HEK293 (cell line): ENCODE data around the gene SCFD2.

ENCODE experiments used
- CTCF ChIA-PET: fragments of 350-600 bp; formaldehyde crosslinking; extraction: SDS; loops from one replicate; lab custom pipeline; 2021; ENCODE audit warnings: antibody characterized with exemption; lab: Yijun Ruan, JAX
- POLR2A ChIA-PET: fragments of 300-600 bp; formaldehyde crosslinking; extraction: SDS; loops from one replicate; lab custom pipeline; 2020; ENCODE audit warnings: antibody characterized with exemption, inconsistent platforms; lab: Yijun Ruan, JAX
- H3K27ac ChIP-seq: fragments of 200-500 bp; sonication (Bioruptor generic); 2 replicates; pipeline ENCODE4 v1.5.1; 2014; ENCODE audit warnings: low read depth, low read length, control low read depth, inconsistent platforms; ENCODE audit errors: extremely low read depth
- H3K36me3 ChIP-seq, 2 experiments: fragments of 200-500 bp in 1 of 2; sonication (Bioruptor generic) in 1 of 2; 1 replicate in 1 of 2; 2 replicates in 1 of 2; pipeline ENCODE4 v1.5.1; 2014 to 2017; ENCODE audit warnings: inconsistent platforms in 2 of 2, low read length in 2 of 2; ENCODE audit not compliant: control insufficient read depth in 2 of 2, insufficient read depth in 1 of 2
- H3K4me1 ChIP-seq: fragments of 200-500 bp; sonication (Bioruptor generic); 2 replicates; pipeline ENCODE4 v1.5.1; 2014; ENCODE audit warnings: mild to moderate bottlenecking, low read length, inconsistent platforms; ENCODE audit not compliant: control insufficient read depth, insufficient read depth
- H3K4me3 ChIP-seq: 2 replicates; pipeline ENCODE4 v1.5.1; 2011; ENCODE audit warnings: low read depth, mild to moderate bottlenecking, control low read depth, low read length, moderate library complexity
- H3K9me3 ChIP-seq: fragments of 200-500 bp; sonication (Bioruptor generic); 2 replicates; pipeline ENCODE4 v1.5.1; 2014; ENCODE audit warnings: low read depth, low read length, inconsistent platforms; ENCODE audit not compliant: control insufficient read depth, insufficient read depth
- BCL11A ChIP-seq: fragments of 450-650 bp; formaldehyde crosslinking; IDR thresholded peaks from 2 replicates; pipeline ENCODE4 v1.5.1; 2016; ENCODE audit warnings: low read depth, missing biosample characterization, missing genetic modification characterization
- BCL11B ChIP-seq: fragments of 450-650 bp; formaldehyde crosslinking; IDR thresholded peaks from 2 replicates; pipeline ENCODE4 v1.5.1; 2016; ENCODE audit warnings: low read depth, missing biosample characterization, missing genetic modification characterization
- BCL6B ChIP-seq: fragments of 450-650 bp; formaldehyde crosslinking; IDR thresholded peaks from 2 replicates; pipeline ENCODE4 v1.5.1; 2017; ENCODE audit warnings: missing biosample characterization, missing genetic modification characterization
- EGR2 ChIP-seq: fragments of 450-650 bp; formaldehyde crosslinking; IDR thresholded peaks from 2 replicates; pipeline ENCODE4 v1.5.1; 2016; ENCODE audit warnings: low read depth, missing biosample characterization, missing genetic modification characterization
- FEZF1 ChIP-seq: fragments of 450-650 bp; formaldehyde crosslinking; IDR thresholded peaks from 2 replicates; pipeline ENCODE4 v1.5.1; 2016; ENCODE audit warnings: missing biosample characterization, missing genetic modification characterization
- GLI2 ChIP-seq: fragments of 450-650 bp; formaldehyde crosslinking; IDR thresholded peaks from 2 replicates; pipeline ENCODE4; 2017; ENCODE audit warnings: missing biosample characterization, missing genetic modification characterization, low read depth, borderline replicate concordance
- PBX3 ChIP-seq: sonication (generic); formaldehyde crosslinking; IDR thresholded peaks from 2 replicates; pipeline ENCODE4 v1.8.1; 2022; ENCODE audit warnings: mild to moderate bottlenecking, moderate library complexity, missing genetic modification reagents
- REPIN1 ChIP-seq: fragments of 450-650 bp; formaldehyde crosslinking; IDR thresholded peaks from 2 replicates; pipeline ENCODE4 v1.5.1; 2017; ENCODE audit warnings: missing biosample characterization, missing genetic modification characterization, low read depth
- SETDB1 ChIP-seq: IDR thresholded peaks from one replicate; pipeline ENCODE4 v1.6.1; 2017; ENCODE audit warnings: mild to moderate bottlenecking, low read length, moderate library complexity, mixed read lengths; ENCODE audit not compliant: insufficient read length
- SP3 ChIP-seq: fragments of 450-650 bp; formaldehyde crosslinking; IDR thresholded peaks from 2 replicates; pipeline ENCODE4 v1.5.1; 2016; ENCODE audit warnings: missing biosample characterization, missing genetic modification characterization
- ZBTB21 ChIP-seq: fragments of 450-650 bp; formaldehyde crosslinking; IDR thresholded peaks from 2 replicates; pipeline ENCODE4 v1.5.1; 2017; ENCODE audit warnings: missing biosample characterization, missing genetic modification characterization
- ZBTB44 ChIP-seq: fragments of 450-650 bp; IDR thresholded peaks from 2 replicates; pipeline ENCODE4 v1.5.1; 2018; ENCODE audit warnings: missing biosample characterization, mild to moderate bottlenecking, missing genetic modification characterization
- ZBTB8A ChIP-seq: fragments of 450-650 bp; formaldehyde crosslinking; IDR thresholded peaks from 2 replicates; pipeline ENCODE4 v1.5.1; 2016; ENCODE audit warnings: missing biosample characterization, missing genetic modification characterization
- ZEB2 ChIP-seq: fragments of 450-650 bp; formaldehyde crosslinking; IDR thresholded peaks from 2 replicates; pipeline ENCODE4 v1.5.1; 2016; ENCODE audit warnings: missing biosample characterization, missing genetic modification characterization
- ZFP3 ChIP-seq: fragments of 450-650 bp; formaldehyde crosslinking; IDR thresholded peaks from 2 replicates; pipeline ENCODE4 v1.5.1; 2016; ENCODE audit warnings: low read depth, missing biosample characterization, missing genetic modification characterization
- ZNF10 ChIP-seq: fragments of 450-650 bp; formaldehyde crosslinking; IDR thresholded peaks from 2 replicates; pipeline ENCODE4 v1.5.1; 2017; ENCODE audit warnings: missing biosample characterization, missing genetic modification characterization
- ZNF114 ChIP-seq: fragments of 450-650 bp; formaldehyde crosslinking; IDR thresholded peaks from 2 replicates; pipeline ENCODE4 v1.5.0; 2017; ENCODE audit warnings: missing biosample characterization, missing genetic modification characterization
- ZNF133 ChIP-seq: fragments of 450-650 bp; formaldehyde crosslinking; IDR thresholded peaks from 2 replicates; pipeline ENCODE4 v1.5.1; 2016; ENCODE audit warnings: missing biosample characterization, missing genetic modification characterization
- ZNF138 ChIP-seq: fragments of 450-650 bp; formaldehyde crosslinking; IDR thresholded peaks from 2 replicates; pipeline ENCODE4 v1.5.1; 2016; ENCODE audit warnings: missing biosample characterization, missing genetic modification characterization, borderline replicate concordance
- ZNF148 ChIP-seq: fragments of 450-650 bp; formaldehyde crosslinking; IDR thresholded peaks from 2 replicates; pipeline ENCODE4 v1.5.0; 2017; ENCODE audit warnings: missing biosample characterization, missing genetic modification characterization, borderline replicate concordance
- ZNF335 ChIP-seq: fragments of 450-650 bp; formaldehyde crosslinking; conservative IDR thresholded peaks from 2 replicates; pipeline ENCODE4 v1.5.1; 2016; ENCODE audit warnings: missing biosample characterization, missing genetic modification characterization
- ZNF350 ChIP-seq: fragments of 450-650 bp; formaldehyde crosslinking; IDR thresholded peaks from 2 replicates; pipeline ENCODE4 v1.5.0; 2017; ENCODE audit warnings: missing biosample characterization, mild to moderate bottlenecking, missing genetic modification characterization
- ZNF354C ChIP-seq: fragments of 450-650 bp; formaldehyde crosslinking; IDR thresholded peaks from 2 replicates; pipeline ENCODE4 v1.5.1; 2016; ENCODE audit warnings: missing biosample characterization, missing genetic modification characterization, low read depth, borderline replicate concordance
- ZNF433 ChIP-seq: fragments of 450-650 bp; formaldehyde crosslinking; IDR thresholded peaks from 2 replicates; pipeline ENCODE4 v1.5.1; 2016; ENCODE audit warnings: missing biosample characterization, missing genetic modification characterization, low read depth
- ZNF600 ChIP-seq: fragments of 450-650 bp; formaldehyde crosslinking; IDR thresholded peaks from 2 replicates; pipeline ENCODE4 v1.5.1; 2016; ENCODE audit warnings: missing biosample characterization, missing genetic modification characterization
- ZNF76 ChIP-seq: fragments of 450-650 bp; formaldehyde crosslinking; IDR thresholded peaks from 2 replicates; pipeline ENCODE4; 2016; ENCODE audit warnings: low read depth, missing biosample characterization, missing genetic modification characterization, borderline replicate concordance
- ZNF777 ChIP-seq: fragments of 450-650 bp; formaldehyde crosslinking; IDR thresholded peaks from 2 replicates; pipeline ENCODE4 v1.5.1; 2017; ENCODE audit warnings: missing biosample characterization, missing genetic modification characterization, borderline replicate concordance
- ZNF837 ChIP-seq: fragments of 450-650 bp; formaldehyde crosslinking; IDR thresholded peaks from 2 replicates; pipeline ENCODE4 v1.5.1; 2016; ENCODE audit warnings: missing biosample characterization, missing genetic modification characterization
- TF ChIP-seq, protein P1 (sequence below): fragments of 450-650 bp; formaldehyde crosslinking; IDR thresholded peaks from 2 replicates; pipeline ENCODE4 v1.5.1; 2016; ENCODE audit warnings: missing biosample characterization, missing genetic modification characterization

SCFD2 gene

DNA sequence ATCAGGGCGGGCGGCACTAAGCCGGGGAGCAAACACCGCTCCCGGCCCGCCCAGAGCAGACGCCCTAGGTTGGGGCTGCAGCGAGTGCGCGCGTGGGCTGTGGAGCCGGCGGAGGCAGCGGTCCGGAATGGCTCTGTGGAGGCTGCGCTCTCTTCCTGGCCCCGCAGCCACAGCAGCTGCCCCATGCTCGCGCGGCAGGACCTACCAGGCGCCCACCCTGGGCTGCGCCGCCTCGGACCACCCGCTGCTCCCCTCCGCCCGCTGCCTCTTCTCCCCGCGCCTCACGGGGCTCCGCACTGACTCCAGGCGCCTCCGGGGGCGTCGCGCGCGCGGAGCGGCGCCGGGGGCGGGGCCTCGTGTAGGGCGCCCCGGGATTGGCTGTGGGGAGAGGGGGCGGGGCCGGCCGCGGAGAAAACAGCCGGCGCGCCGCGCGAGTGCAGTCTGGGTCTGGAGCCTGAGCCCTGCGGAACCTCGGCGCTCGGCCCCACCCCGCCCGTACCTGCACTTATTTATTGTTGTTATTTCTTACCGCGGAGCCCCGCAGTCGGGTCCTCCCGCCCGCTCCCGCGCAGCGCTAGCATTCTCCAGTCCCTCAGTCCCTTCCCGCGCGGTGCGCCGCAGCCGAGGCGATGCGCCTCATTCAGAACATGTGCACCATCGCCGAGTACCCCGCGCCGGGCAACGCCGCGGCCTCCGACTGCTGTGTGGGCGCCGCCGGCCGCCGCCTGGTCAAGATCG lies 503.8 kb downstream of the SCFD2 start, which contains the start of gene RASL11B:
Gene RASL11B, plus strand, starts transcription at position 439 of the 738 bp plus-strand sequence. Its CDS starts 191 bp downstream, at position 630.
- ChIA-PET POLR2A (interaction anchor here (0.8 kb wide), 1 partner anchor 10 kb away, joined by 4 read pairs; no protein-coding TSS in a partner anchor), CTCF (interaction anchor here (1.0 kb wide), 1 partner anchor 121 kb away, joined by 3 read pairs; no protein-coding TSS in a partner anchor)
- no peaks in the 10 kb centered on the region for H3K4me1 ChIP-seq
- H3K27ac ChIP-seq = peak within 1 kb of the TSS; percentile 60; the same call in 1 of the 2 replicates
- H3K36me3 ChIP-seq = peaks cover 0 to 29% of the 10 kb centered on the region in 2 experiments; a peak in 1 of 3 replicates
- H3K4me3 ChIP-seq = peak within 1 kb of the TSS; percentile 62
- no peaks in the 10 kb centered on the region for H3K9me3 ChIP-seq
- TF ChIP-seq ZNF335 (tag by site-specific recombination) (peak; percentile 41; the same call in 1 of the 2 replicates), GLI2 (tag by site-specific recombination) (no peak), BCL6B (tag by site-specific recombination) (no peak), EGR2 (tag by site-specific recombination) (0 out of 2 replicates have a peak, but pooled peaks have one; percentile 48), BCL11B (no peak), ZEB2 (tag by site-specific recombination) (no peak; the same call in 1 of the 2 replicates), ZNF138 (tag by site-specific recombination) (no peak), ZBTB44 (no peak), ZNF777 (tag by site-specific recombination) (no peak), ZNF114 (tag by site-specific recombination) (no peak), ZFP3 (tag by site-specific recombination) (no peak), BCL11A (no peak), FEZF1 (no peak), ZNF600 (tag by site-specific recombination) (0 out of 2 replicates have a peak, but pooled peaks have one; percentile 49), ZNF433 (tag by site-specific recombination) (no peak), SETDB1 (no peak), SP3 (peak; percentile 29), REPIN1 (tag by site-specific recombination) (no peak), ZBTB21 (no peak), ZNF350 (no peak), ZNF837 (tag by site-specific recombination) (no peak), ZNF10 (tag by site-specific recombination) (no peak), ZBTB8A (tag by site-specific recombination) (peak; percentile 65), ZNF148 (tag by site-specific recombination) (no peak), PBX3 (CRISPR knock-in tag) (peak; percentile 66; the same call in 1 of the 2 replicates), ZNF133 (tag by site-specific recombination) (no peak), ZNF354C (tag by site-specific recombination) (no peak), ZNF76 (no peak)
- TF ChIP-seq, protein P1, sequence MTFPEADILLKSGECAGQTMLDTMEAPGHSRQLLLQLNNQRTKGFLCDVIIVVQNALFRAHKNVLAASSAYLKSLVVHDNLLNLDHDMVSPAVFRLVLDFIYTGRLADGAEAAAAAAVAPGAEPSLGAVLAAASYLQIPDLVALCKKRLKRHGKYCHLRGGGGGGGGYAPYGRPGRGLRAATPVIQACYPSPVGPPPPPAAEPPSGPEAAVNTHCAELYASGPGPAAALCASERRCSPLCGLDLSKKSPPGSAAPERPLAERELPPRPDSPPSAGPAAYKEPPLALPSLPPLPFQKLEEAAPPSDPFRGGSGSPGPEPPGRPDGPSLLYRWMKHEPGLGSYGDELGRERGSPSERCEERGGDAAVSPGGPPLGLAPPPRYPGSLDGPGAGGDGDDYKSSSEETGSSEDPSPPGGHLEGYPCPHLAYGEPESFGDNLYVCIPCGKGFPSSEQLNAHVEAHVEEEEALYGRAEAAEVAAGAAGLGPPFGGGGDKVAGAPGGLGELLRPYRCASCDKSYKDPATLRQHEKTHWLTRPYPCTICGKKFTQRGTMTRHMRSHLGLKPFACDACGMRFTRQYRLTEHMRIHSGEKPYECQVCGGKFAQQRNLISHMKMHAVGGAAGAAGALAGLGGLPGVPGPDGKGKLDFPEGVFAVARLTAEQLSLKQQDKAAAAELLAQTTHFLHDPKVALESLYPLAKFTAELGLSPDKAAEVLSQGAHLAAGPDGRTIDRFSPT (tag by site-specific recombination) = no peak
